Stimulated activated CD8-positive, alpha-beta memory T cell treated with anti-CD3 and anti-CD28 coated beads, Interleukin-15, amount 100 ng/mL, for 24 hours (primary cell): Measurements from ENCODE around the gene XG.
"Not testable (repeated sequence)": the region's sequence is repeated elsewhere in the genome, so short reads cannot be mapped to it uniquely, and the experiment has no call there.

ENCODE experiments used
- DNase-seq: peaks from one replicate; pipeline ENCODE4 v3.0.0-alpha.2; 2020; ENCODE audit warnings: low read depth

XG gene

GRCh38 chrX:2781226-2781571 is 29.4 kb downstream of the XG start:
- DNase-seq = no peak

- no peak for DNase-seq
These were observed 29.9 kb downstream of the XG start for GRCh38 chrX:2781698-2782097.

GRCh38 chrX:2782171-2782570 is 30.3 kb downstream of the XG start:
- no peak for DNase-seq

- DNase-seq = no peak
These were observed 30.9 kb downstream of the XG start for GRCh38 chrX:2782778-2783177.

- no peak for DNase-seq
These were observed 32.2 kb downstream of the XG start for GRCh38 chrX:2784026-2784425.

- DNase-seq = no peak
These were observed 33.7 kb downstream of the XG start for GRCh38 chrX:2785538-2785937.

- no peak for DNase-seq
These were observed 37.1 kb downstream of the XG start for GRCh38 chrX:2788980-2789379.

- no peak for DNase-seq
These were observed 37.7 kb downstream of the XG start for GRCh38 chrX:2789569-2789968.

GRCh38 chrX:2793752-2794151 is 41.9 kb downstream of the XG start:
- DNase-seq = no peak

GRCh38 chrX:2794336-2794735 is 42.5 kb downstream of the XG start:
- DNase-seq = no peak

- DNase-seq = not testable (repeated sequence)
These were observed 45.0 kb downstream of the XG start for GRCh38 chrX:2796808-2797207.

GRCh38 chrX:2799369-2799768 is 47.5 kb downstream of the XG start:
- DNase-seq = no peak

- DNase-seq = not testable (repeated sequence)
These were observed 48.1 kb downstream of the XG start for GRCh38 chrX:2799980-2800379.

- DNase-seq = no peak
These were observed 49.4 kb downstream of the XG start for GRCh38 chrX:2801223-2801622.

GRCh38 chrX:2802376-2803090 is 50.7 kb downstream of the XG start:
- DNase-seq = not testable (repeated sequence)

GRCh38 chrX:2803486-2803885 is 51.6 kb downstream of the XG start:
- DNase-seq = not testable (repeated sequence)

GRCh38 chrX:2804106-2804843 is 52.4 kb downstream of the XG start:
- not testable (repeated sequence) for DNase-seq

- not testable (repeated sequence) for DNase-seq
These were observed 53.0 kb downstream of the XG start for GRCh38 chrX:2804858-2805257.

- DNase-seq = no peak
These were observed 59.4 kb downstream of the XG start for GRCh38 chrX:2811271-2811670.

GRCh38 chrX:2812161-2812907 is 60.5 kb downstream of the XG start:
- DNase-seq = not testable (repeated sequence)

GRCh38 chrX:2817036-2817435 is 65.2 kb downstream of the XG start:
- no peak for DNase-seq

- DNase-seq = no peak
These were observed 67.7 kb downstream of the XG start for GRCh38 chrX:2819345-2820135.
